22Rv1 (cell line): Measurements from ENCODE around the gene IL31RA.

Experiments used
- CTCF ChIP-seq: fragments of 450-650 bp; IDR thresholded peaks from 2 replicates; pipeline ENCODE4 v1.5.1; 2017; ENCODE audit warnings: mild to moderate bottlenecking
- ZFX ChIP-seq: fragments of 450-650 bp; IDR thresholded peaks from 2 replicates; pipeline ENCODE4 v1.6.1; 2017; ENCODE audit warnings: antibody characterized with exemption, borderline replicate concordance

- TF ChIP-seq CTCF (no peak), ZFX (no peak)
Observed at GRCh38 chr5:55919625-55920024, 68.5 kb downstream of the IL31RA start.
